Adrenal gland (tissue), 12 donors: ENCODE data around the gene ENO1. TPM values are rescaled to one million over a fixed set of nuclear protein-coding genes. Genes with fewer than 3 reads are reported as not detected.

Source experiments
- DNase-seq, 7 donors: peaks; one replicate each; pipeline ENCODE4 v3.0.0-alpha.2; 2019 to 2020
- H3K27ac ChIP-seq, 5 donors: fragments of 200-600 bp; sonication (generic) in 4 of 5; 1 replicate in 3 of 5; 2 replicates in 2 of 5; pipeline versions ENCODE4 v1.5.1 to v1.8.0; 2016 to 2020; ENCODE audit warnings: mild to moderate bottlenecking in 1 of 5
- H3K27me3 ChIP-seq: fragments of 200-600 bp; 2 replicates; pipeline ENCODE4 v1.8.0; 2021
- H3K36me3 ChIP-seq, 2 donors: fragments of 200-600 bp; replicated peaks in 1 of 2; 1 replicate in 1 of 2; 2 replicates in 1 of 2; pipeline versions ENCODE4 v1.5.1 to v1.8.0; 2018 to 2022
- H3K4me1 ChIP-seq, 2 donors: fragments of 200-600 bp; replicated peaks in 1 of 2; 1 replicate in 1 of 2; 2 replicates in 1 of 2; pipeline versions ENCODE4 v1.5.1 to v1.8.0; 2018 to 2021
- H3K4me3 ChIP-seq, 4 donors: fragments of 200-600 bp; sonication (generic) in 3 of 4; one replicate each; pipeline ENCODE4 v1.5.1; 2016 to 2018
- H3K9me3 ChIP-seq, 3 donors: fragments of 200-600 bp; sonication (generic) in 1 of 3; replicated peaks in 1 of 3; 1 replicate in 2 of 3; 2 replicates in 1 of 3; pipeline versions ENCODE4 v1.5.1 to v1.8.0; 2016 to 2021
- CTCF ChIP-seq, 6 experiments: fragments of 450-650 bp in 4 of 6; fragments of 200-600 bp in 2 of 6; sonication (generic) in 1 of 6; IDR thresholded peaks; 1 replicate in 5 of 6; 2 replicates in 1 of 6; pipeline versions ENCODE4 v1.5.1 to v1.8.0; 2016 to 2021; ENCODE audit warnings: antibody characterized with exemption in 6 of 6, mild to moderate bottlenecking in 2 of 6, moderate library complexity in 1 of 6
- POLR2A ChIP-seq, 2 donors: fragments of 450-650 bp; IDR thresholded peaks; one replicate each; pipeline ENCODE4 v1.6.1; 2017; ENCODE audit warnings: antibody characterized with exemption in 2 of 2, mild to moderate bottlenecking in 2 of 2, moderate library complexity in 1 of 2
- WGBS, 4 donors: extraction: QIAGEN DNeasy Blood & Tissue Kit in 2 of 4; methylation state at CpG; one replicate each; pipeline versions ENCODE4 v1.1.5 to v1.1.7; 2013 to 2017; 5-methylcytosine and 5-hydroxymethylcytosine counted together
- intact Hi-C, 2 donors: fragments of 100-400 bp; cut with DNase I; formaldehyde crosslinking; loops; one replicate each; pipeline versions ENCODE4 v1.14.1 to v1.15.0; 2022 to 2023
- polyA plus RNA-seq, 3 donors: library from polyadenylated mRNA; stranded (reverse); fragments of 200-250 nt in 2 of 3; fragments of 350-450 nt in 1 of 3; fragmentation: Illumina TruSeq in 1 of 3; extraction: RNeasy Lipid Tissue Mini Kit (QIAGEN cat#74804) in 1 of 3; gene quantifications; one replicate each; pipeline ENCODE4 v1.2.3, GENCODE V29; 2013 to 2014
- total RNA-seq, 9 donors: library from RNA; depleted of rRNA in 4 of 9; stranded (reverse); fragments of >200 nt in 4 of 9; fragments of 120-200 nt in 1 of 9; fragmentation: NEBNext Ultra II Directional in 1 of 9; extraction: Animal tissue kit (Norgen Biotek cat#: 25700) in 1 of 9; gene quantifications; one replicate each; pipeline versions ENCODE4 v1.1.0 to v1.2.4, GENCODE V29; 2013 to 2023
- donor health status: healthy with polysubstance abuse.
- donor health status: Bipolar disorder and iron deficiency.
- donor health status: DM: yes; HTN: yes; CAD: no.
- donor health status: DM: no; HTN: no; CAD: no.
- donor health status: DM: no; HTN: no; CAD: no.
- donor health status: DM: yes; HTN: yes; CAD: no.

ENO1 gene
- total and polyA plus RNA-seq, 12 donors: 142 to 819 (median 581) TPM

- H3K36me3 ChIP-seq: peaks cover 0 to 100% of the 10 kb centered on the region in 2 donors
- peaks cover 0 to 7% of the 10 kb centered on the region in 2 donors for H3K4me1 ChIP-seq
- 74 to 89% (median 83%) methylated on average over 10 to 11 of the region's 11 CpGs for WGBS, 4 donors
- no peak for DNase-seq
- no peak overlapping the region for H3K27ac ChIP-seq
- no peaks in the 10 kb centered on the region for H3K9me3 ChIP-seq
- intact Hi-C loops: no loop called here
- no peak for TF ChIP-seq POLR2A (IDR thresholded peaks at IDR 0.05)
- no peak for TF ChIP-seq CTCF (IDR thresholded peaks at IDR 0.05)
- H3K27me3 ChIP-seq: no peaks in the 10 kb centered on the region
- H3K4me3 ChIP-seq: no peak overlapping the region
Observed at GRCh38 chr1:8866792-8867415, 11.6 kb downstream of the ENO1 start.

- WGBS, 4 donors: 87 to 93% (median 89%) methylated on average over 9 to 10 of the region's 10 CpGs
- no peak for DNase-seq
- Histone ChIP-seq H3K9me3 (no peaks in the 10 kb centered on the region), H3K4me3 (no peak overlapping the region), H3K27ac (no peak overlapping the region), H3K27me3 (no peaks in the 10 kb centered on the region), H3K4me1 (peaks cover 0 to under 1% of the 10 kb centered on the region in 2 donors), H3K36me3 (peaks cover 0 to 100% of the 10 kb centered on the region in 2 donors)
- no peak for TF ChIP-seq CTCF (IDR thresholded peaks at IDR 0.05)
- no peak for TF ChIP-seq POLR2A (IDR thresholded peaks at IDR 0.05)
- intact Hi-C loops: no loop called here
Observed at GRCh38 chr1:8866173-8866791, 12.2 kb downstream of the ENO1 start.

- H3K9me3 ChIP-seq: no peaks in the 10 kb centered on the region
- no peak overlapping the region for H3K4me3 ChIP-seq
- intact Hi-C loops: loop anchor here in 1 of 2 donors (5.0 kb wide), 1 partner anchor 122 kb away; no protein-coding TSS in a partner anchor
- TF ChIP-seq CTCF (IDR thresholded peaks at IDR 0.05): no peak
- TF ChIP-seq POLR2A (IDR thresholded peaks at IDR 0.05): no peak
- no peaks in the 10 kb centered on the region for H3K27me3 ChIP-seq
- H3K27ac ChIP-seq: no peak overlapping the region
- DNase-seq: no peak
- 74 to 89% (median 86%) methylated on average over 4 to 6 of the region's 6 CpGs for WGBS, 4 donors
- H3K36me3 ChIP-seq: peaks cover 0 to 100% of the 10 kb centered on the region in 2 donors
- no peaks in the 10 kb centered on the region for H3K4me1 ChIP-seq
Observed at GRCh38 chr1:8864713-8865344, 13.7 kb downstream of the ENO1 start.

GRCh38 chr1:8863794-8864233 is 14.7 kb downstream of the ENO1 start:
- no peak overlapping the region for H3K4me3 ChIP-seq
- H3K27me3 ChIP-seq: no peaks in the 10 kb centered on the region
- TF ChIP-seq CTCF (IDR thresholded peaks at IDR 0.05) (no peak), POLR2A (IDR thresholded peaks at IDR 0.05) (no peak)
- no peak for DNase-seq
- no peaks in the 10 kb centered on the region for H3K9me3 ChIP-seq
- WGBS, 4 donors: 77 to 91% (median 89%) methylated on average over 9 to 13 of the region's 13 CpGs
- H3K27ac ChIP-seq: no peak overlapping the region
- intact Hi-C loops: loop anchor here in 1 of 2 donors (5.0 kb wide), 1 partner anchor 123 kb away; no protein-coding TSS in a partner anchor
- peaks cover 0 to 98% of the 10 kb centered on the region in 2 donors for H3K36me3 ChIP-seq
- peaks cover under 1 to 9% of the 10 kb centered on the region in 2 donors for H3K4me1 ChIP-seq
